Osteocyte (in vitro differentiated cells): ENCODE data around the gene ANGEL2. TPM values are rescaled to one million over a fixed set of nuclear protein-coding genes. Genes with fewer than 3 reads are reported as not detected.

Experiments
- DNase-seq: peaks from one replicate; pipeline ENCODE4 v3.0.0; 2021; ENCODE audit warnings: mixed read lengths; ENCODE audit not compliant: unreplicated experiment; ENCODE audit errors: extremely low spot score
- H3K27ac Mint-ChIP-seq: one replicate; pipeline ENCODE4 v1.8.0; 2021; ENCODE audit warnings: mild to moderate bottlenecking, mixed read lengths; ENCODE audit not compliant: unreplicated experiment
- H3K27me3 Mint-ChIP-seq: one replicate; pipeline ENCODE4 v1.8.0; 2021; ENCODE audit warnings: mixed read lengths; ENCODE audit not compliant: unreplicated experiment
- H3K36me3 Mint-ChIP-seq: one replicate; pipeline ENCODE4 v1.8.0; 2021; ENCODE audit warnings: mixed read lengths; ENCODE audit not compliant: unreplicated experiment
- H3K4me1 Mint-ChIP-seq: one replicate; pipeline ENCODE4 v1.8.0; 2021; ENCODE audit warnings: mixed read lengths; ENCODE audit not compliant: unreplicated experiment
- H3K4me3 Mint-ChIP-seq: one replicate; pipeline ENCODE4 v1.8.0; 2021; ENCODE audit warnings: mild to moderate bottlenecking, moderate library complexity, mixed read lengths; ENCODE audit not compliant: unreplicated experiment
- H3K9me3 Mint-ChIP-seq: one replicate; pipeline ENCODE4 v1.8.0; 2021; ENCODE audit warnings: mixed read lengths; ENCODE audit not compliant: unreplicated experiment
- CTCF ChIP-seq: fragments of 200-600 bp; sonication (generic); IDR thresholded peaks from 2 replicates; pipeline ENCODE4 v1.5.0; 2021; ENCODE audit warnings: antibody characterized with exemption, mild to moderate bottlenecking, moderate library complexity
- total RNA-seq: library from RNA; stranded (reverse); gene quantifications from 2 replicates; pipeline ENCODE4 v1.2.1, GENCODE V29; 2021

Gene ANGEL2
- total RNA-seq, 1 donor from 2014 or later, result 34.7 TPM

- peaks cover 12% of the 10 kb centered on the region for H3K27me3 Mint-ChIP-seq
- no peak overlapping the region for H3K27ac Mint-ChIP-seq
- TF ChIP-seq CTCF, result no peak
- no peak overlapping the region for H3K4me3 Mint-ChIP-seq
- DNase-seq, result no peak
- H3K9me3 Mint-ChIP-seq, result no peaks in the 10 kb centered on the region
- peaks cover 3% of the 10 kb centered on the region for H3K36me3 Mint-ChIP-seq
- H3K4me1 Mint-ChIP-seq, result peaks cover 7% of the 10 kb centered on the region
Measured at GRCh38 chr1:212955961-212956620, 59.6 kb downstream of the ANGEL2 start.

- TF ChIP-seq CTCF, result no peak
Measured at GRCh38 chr1:212955098-212955497, 60.6 kb downstream of the ANGEL2 start.

GRCh38 chr1:212954514-212954913 lies 61.2 kb downstream of the ANGEL2 start:
- DNase-seq, result no peak
- H3K4me1 Mint-ChIP-seq, result peaks cover 13% of the 10 kb centered on the region
- no peak overlapping the region for H3K27ac Mint-ChIP-seq
- TF ChIP-seq CTCF, result no peak
- no peak overlapping the region for H3K4me3 Mint-ChIP-seq
- peaks cover 1% of the 10 kb centered on the region for H3K36me3 Mint-ChIP-seq
- no peaks in the 10 kb centered on the region for H3K9me3 Mint-ChIP-seq
- peaks cover 14% of the 10 kb centered on the region for H3K27me3 Mint-ChIP-seq

More at GRCh38 chr1:212955098-212955497, 60.6 kb downstream of the ANGEL2 start:
- Mint-ChIP-seq H3K9me3 (no peaks in the 10 kb centered on the region), H3K36me3 (peaks cover 1% of the 10 kb centered on the region), H3K4me1 (peaks cover 9% of the 10 kb centered on the region), H3K27me3 (peaks cover 13% of the 10 kb centered on the region), H3K4me3 (no peak overlapping the region), H3K27ac (no peak overlapping the region)
- no peak for DNase-seq

- H3K36me3 Mint-ChIP-seq, result peaks cover 1% of the 10 kb centered on the region
- H3K27me3 Mint-ChIP-seq, result peaks cover 14% of the 10 kb centered on the region
- no peak for DNase-seq
- H3K27ac Mint-ChIP-seq, result no peak overlapping the region
- no peak for TF ChIP-seq CTCF
- peaks cover 13% of the 10 kb centered on the region for H3K4me1 Mint-ChIP-seq
- H3K9me3 Mint-ChIP-seq, result no peaks in the 10 kb centered on the region
- H3K4me3 Mint-ChIP-seq, result no peak overlapping the region
Measured at GRCh38 chr1:212953321-212953720, 62.3 kb downstream of the ANGEL2 start.

GRCh38 chr1:212952641-212952976 lies 63.1 kb downstream of the ANGEL2 start:
- no peak for DNase-seq

More at GRCh38 chr1:212952641-212952976, 63.1 kb downstream of the ANGEL2 start:
- peaks cover 13% of the 10 kb centered on the region for H3K4me1 Mint-ChIP-seq
- H3K9me3 Mint-ChIP-seq, result no peaks in the 10 kb centered on the region
- H3K27ac Mint-ChIP-seq, result no peak overlapping the region
- TF ChIP-seq CTCF, result no peak
- no peak overlapping the region for H3K4me3 Mint-ChIP-seq
- peaks cover 1% of the 10 kb centered on the region for H3K36me3 Mint-ChIP-seq
- peaks cover 14% of the 10 kb centered on the region for H3K27me3 Mint-ChIP-seq
